HG03175 (cell line): ENCODE data around the gene EPG5.
A peak's percentile ranks its signal among the peaks of the same experiment; 100 is the strongest.
"Not testable (repeated sequence)": the region's sequence is repeated elsewhere in the genome, so short reads cannot be mapped to it uniquely, and the experiment has no call there.

Source experiments
- ATAC-seq: cut with Tn5 transposase; IDR thresholded peaks from one replicate; pipeline ENCODE4 v1.9.1; 2021; ENCODE audit warnings: mild to moderate bottlenecking, moderate library complexity; ENCODE audit not compliant: unreplicated experiment

EPG5 gene

GRCh38 chr18:45976974-45977373 lies 9.8 kb upstream of the EPG5 start:
- no peak for ATAC-seq

- no peak for ATAC-seq
Measured at GRCh38 chr18:45976566-45976965, 9.4 kb upstream of the EPG5 start.

GRCh38 chr18:45974088-45974536 lies 7.0 kb upstream of the EPG5 start:
- peak; percentile 74 for ATAC-seq

- ATAC-seq = not testable (repeated sequence)
Measured at GRCh38 chr18:45964913-45965312, 2.2 kb downstream of the EPG5 start.

GRCh38 chr18:45962866-45963265 lies 4.3 kb downstream of the EPG5 start:
- ATAC-seq = no peak

- no peak for ATAC-seq
Measured at GRCh38 chr18:45962461-45962860, 4.7 kb downstream of the EPG5 start.

GRCh38 chr18:45959484-45959883 lies 7.6 kb downstream of the EPG5 start:
- ATAC-seq = not testable (repeated sequence)

- ATAC-seq = no peak
Measured at GRCh38 chr18:45958730-45959129, 8.4 kb downstream of the EPG5 start.

- no peak for ATAC-seq
Measured at GRCh38 chr18:45958027-45958426, 9.1 kb downstream of the EPG5 start.

- ATAC-seq = no peak
Measured at GRCh38 chr18:45957100-45957499, 10.0 kb downstream of the EPG5 start.

- ATAC-seq = no peak
Measured at GRCh38 chr18:45954070-45954934, 12.8 kb downstream of the EPG5 start.

- ATAC-seq = no peak
Measured at GRCh38 chr18:45951016-45951714, 16.0 kb downstream of the EPG5 start.

GRCh38 chr18:45945669-45946068 lies 21.5 kb downstream of the EPG5 start:
- no peak for ATAC-seq

- ATAC-seq = peak; percentile 43
Measured at GRCh38 chr18:45940724-45941123, 26.4 kb downstream of the EPG5 start.

GRCh38 chr18:45939236-45939635 lies 27.9 kb downstream of the EPG5 start:
- no peak for ATAC-seq

GRCh38 chr18:45938488-45938935 lies 28.6 kb downstream of the EPG5 start:
- ATAC-seq = no peak

GRCh38 chr18:45935591-45936335 lies 31.4 kb downstream of the EPG5 start:
- no peak for ATAC-seq

GRCh38 chr18:45932708-45933107 lies 34.4 kb downstream of the EPG5 start:
- ATAC-seq = no peak

GRCh38 chr18:45930963-45931362 lies 36.2 kb downstream of the EPG5 start:
- no peak for ATAC-seq

- ATAC-seq = no peak
Measured at GRCh38 chr18:45926691-45927090, 40.4 kb downstream of the EPG5 start.

- ATAC-seq = no peak
Measured at GRCh38 chr18:45926085-45926484, 41.0 kb downstream of the EPG5 start.
